Neural cell (in vitro differentiated cells): ENCODE data around the gene SLC2A6. TPM values are rescaled to one million over a fixed set of nuclear protein-coding genes. Genes with fewer than 3 reads are reported as not detected.

Experiments used
- H2AFZ ChIP-seq: fragments of 200-600, 300-800 bp; sonication (generic), shearing (Covaris generic); 2 replicates; pipeline ENCODE4 v1.6.0; 2014; ENCODE audit warnings: low read depth, mild to moderate bottlenecking, antibody characterized with exemption, low read length, moderate library complexity
- H3F3A ChIP-seq: fragments of 200-600 bp; shearing (Covaris generic); 2 replicates; pipeline ENCODE4 v1.6.1; 2016; ENCODE audit warnings: mild to moderate bottlenecking, moderate library complexity, mixed read lengths, antibody characterized with exemption, low read length; ENCODE audit not compliant: insufficient read depth, poor library complexity, severe bottlenecking
- H3K27ac ChIP-seq: fragments of 200-600, 300-800 bp; sonication (generic), shearing (Covaris generic); 2 replicates; pipeline ENCODE4 v1.5.1; 2014; ENCODE audit warnings: mild to moderate bottlenecking, low read length, moderate library complexity
- H3K27me3 ChIP-seq: fragments of 300-800, 200-600 bp; sonication (generic), shearing (Covaris generic); 2 replicates; pipeline ENCODE4 v1.6.0; 2014; ENCODE audit warnings: mild to moderate bottlenecking, low read depth, low read length, moderate library complexity; ENCODE audit not compliant: insufficient read depth
- H3K36me3 ChIP-seq: fragments of 300-800, 200-600 bp; sonication (generic), shearing (Covaris generic); 2 replicates; pipeline ENCODE4 v1.5.1; 2014; ENCODE audit warnings: mild to moderate bottlenecking, antibody characterized with exemption, low read length, moderate library complexity; ENCODE audit not compliant: insufficient read depth
- H3K4me2 ChIP-seq: fragments of 300-800, 200-600 bp; sonication (generic), shearing (Covaris generic); 2 replicates; pipeline ENCODE4 v1.6.0; 2014; ENCODE audit warnings: mild to moderate bottlenecking, low read length
- H3K4me3 ChIP-seq: fragments of 300-800, 200-600 bp; sonication (generic), shearing (Covaris generic); 2 replicates; pipeline ENCODE4 v1.5.1; 2014; ENCODE audit warnings: mild to moderate bottlenecking, low read length, moderate library complexity
- H3K79me2 ChIP-seq: fragments of 200-600 bp; shearing (Covaris generic); replicated peaks from 2 replicates; pipeline ENCODE4 v1.6.0; 2014; ENCODE audit warnings: mild to moderate bottlenecking, low read length, moderate library complexity; ENCODE audit not compliant: insufficient read depth
- H3K9ac ChIP-seq: fragments of 300-800, 200-600 bp; sonication (generic), shearing (Covaris generic); 2 replicates; pipeline ENCODE4 v1.6.1; 2016; ENCODE audit warnings: mild to moderate bottlenecking, low read length, mixed read lengths
- H3K9me2 ChIP-seq: fragments of 200-600 bp; shearing (Covaris generic); 2 replicates; pipeline ENCODE4 v1.6.1; 2016; ENCODE audit warnings: mild to moderate bottlenecking, low read length, mixed read lengths; ENCODE audit not compliant: insufficient read depth
- H3K9me3 ChIP-seq: fragments of 200-600, 300-800 bp; sonication (generic), shearing (Covaris generic); 2 replicates; pipeline ENCODE4 v1.6.1; 2016; ENCODE audit warnings: mild to moderate bottlenecking, mixed run types, low read length, moderate library complexity, mixed read lengths
- H4K20me1 ChIP-seq: fragments of 200-600 bp; shearing (Covaris generic); 2 replicates; pipeline ENCODE4 v1.6.1; 2016; ENCODE audit warnings: mild to moderate bottlenecking, mixed run types; ENCODE audit not compliant: insufficient read depth
- CTCF ChIP-seq: fragments of 450-650 bp; IDR thresholded peaks from 2 replicates; pipeline ENCODE4 v1.5.1; 2014; ENCODE audit warnings: antibody characterized with exemption, mild to moderate bottlenecking, moderate library complexity; ENCODE audit not compliant: poor library complexity, severe bottlenecking
- MXI1 ChIP-seq: fragments of 450-650 bp; conservative IDR thresholded peaks from 2 replicates; pipeline ENCODE4 v1.6.1; 2014; ENCODE audit warnings: antibody characterized with exemption, mild to moderate bottlenecking; ENCODE audit not compliant: poor library complexity, severe bottlenecking
- POLR2AphosphoS5 ChIP-seq: IDR thresholded peaks from 2 replicates; pipeline ENCODE4 v1.6.1; 2012
- RAD21 ChIP-seq: fragments of 450-650 bp; conservative IDR thresholded peaks from 2 replicates; pipeline ENCODE4 v1.6.1; 2014; ENCODE audit warnings: antibody characterized with exemption, mild to moderate bottlenecking, moderate library complexity
- REST ChIP-seq: IDR thresholded peaks from 2 replicates; pipeline ENCODE4 v1.6.1; 2012; ENCODE audit warnings: borderline replicate concordance
- SMC3 ChIP-seq: fragments of 450-650 bp; conservative IDR thresholded peaks from 2 replicates; pipeline ENCODE4 v1.6.1; 2014; ENCODE audit warnings: antibody characterized with exemption, mild to moderate bottlenecking, moderate library complexity; ENCODE audit not compliant: poor library complexity
- TAF1 ChIP-seq: IDR thresholded peaks from 2 replicates; pipeline ENCODE4 v1.6.1; 2012; ENCODE audit warnings: low read depth
- polyA plus RNA-seq: library from polyadenylated mRNA; depleted of rRNA; stranded (reverse); fragments of >200 nt; gene quantifications from 2 replicates; pipeline ENCODE4 v1.2.3, GENCODE V29; 2014

SLC2A6 gene
- polyA plus RNA-seq, 1 donor from 2014 or later: 11.5 TPM

- no peaks in the 10 kb centered on the region for H3F3A ChIP-seq
- H3K4me3 ChIP-seq: no peak within 1 kb of the TSS
Observed at GRCh38 chr9:133524679-133525228, 45.9 kb upstream of the SLC2A6 start, which contains the start of gene MYMK. Gene MYMK, minus strand, starts transcription at chr9:133524959. Its CDS starts 115 bp downstream, at chr9:133524844.

GRCh38 chr9:133524146-133524545 is 45.2 kb upstream of the SLC2A6 start:
- H3F3A ChIP-seq: no peaks in the 10 kb centered on the region
- no peak overlapping the region for H3K27ac ChIP-seq
- no peaks in the 10 kb centered on the region for H4K20me1 ChIP-seq
- no peaks in the 10 kb centered on the region for H3K79me2 ChIP-seq
- TF ChIP-seq RAD21 (no peak), POLR2AphosphoS5 (no peak), REST (no peak), CTCF (no peak)
- H3K4me3 ChIP-seq: no peak overlapping the region
- no peak overlapping the region for H3K9ac ChIP-seq
- no peak overlapping the region for H3K4me2 ChIP-seq
- no peaks in the 10 kb centered on the region for H3K36me3 ChIP-seq
- H2AFZ ChIP-seq: no peak overlapping the region
- H3K9me3 ChIP-seq: no peaks in the 10 kb centered on the region
- no peaks in the 10 kb centered on the region for H3K27me3 ChIP-seq
- H3K9me2 ChIP-seq: no peaks in the 10 kb centered on the region

More at GRCh38 chr9:133524679-133525228, 45.9 kb upstream of the SLC2A6 start, which contains the start of gene MYMK:
- no peak within 1 kb of the TSS for H3K27ac ChIP-seq
- no peaks in the 10 kb centered on the region for H4K20me1 ChIP-seq
- TF ChIP-seq MXI1 (no peak), REST (no peak), POLR2AphosphoS5 (no peak), SMC3 (no peak), TAF1 (no peak), CTCF (no peak)
- no peaks in the 10 kb centered on the region for H3K27me3 ChIP-seq
- no peaks in the 10 kb centered on the region for H3K79me2 ChIP-seq
- no peak within 1 kb of the TSS for H2AFZ ChIP-seq
- no peak within 1 kb of the TSS for H3K9ac ChIP-seq
- no peaks in the 10 kb centered on the region for H3K9me3 ChIP-seq
- H3K36me3 ChIP-seq: no peaks in the 10 kb centered on the region
- H3K4me2 ChIP-seq: no peak within 1 kb of the TSS
- no peaks in the 10 kb centered on the region for H3K9me2 ChIP-seq
